B cell (primary cell): ENCODE data around the gene MAEA. TPM values are rescaled to one million over a fixed set of nuclear protein-coding genes. Genes with fewer than 3 reads are reported as not detected.

Experiments used
- ATAC-seq: fragments of 200-7000 bp; cut with Tn5 transposase; one replicate; pipeline ENCODE4 v1.10.0; 2021; ENCODE audit warnings: low read depth, mild to moderate bottlenecking, moderate number of reproducible peaks, moderate library complexity
- CTCF ChIA-PET: fragments of 350-600 bp; sonication (Branson Sonifier 250); formaldehyde crosslinking; loops from one replicate; lab custom pipeline; 2021; ENCODE audit warnings: antibody characterized with exemption, inconsistent platforms; lab: Charles Lee
- POLR2A ChIA-PET: fragments of 350-600 bp; sonication (Branson Sonifier 250); formaldehyde crosslinking; loops from one replicate; lab custom pipeline; 2021; ENCODE audit warnings: antibody characterized with exemption; lab: Charles Lee
- DNase-seq: peaks from one replicate; pipeline ENCODE4 v3.0.0; 2013
- H2AFZ ChIP-seq: 2 replicates; pipeline ENCODE4 v1.6.1; 2012; ENCODE audit warnings: mild to moderate bottlenecking, low read depth, low read length; ENCODE audit not compliant: insufficient read depth, poor library complexity, severe bottlenecking
- H3K27ac ChIP-seq, 2 donors: 1 replicate in 1 of 2; 2 replicates in 1 of 2; pipeline ENCODE4 v1.5.1; 2012 to 2013; ENCODE audit warnings: low read length in 2 of 2, mild to moderate bottlenecking in 2 of 2, moderate library complexity in 1 of 2
- H3K27me3 ChIP-seq, 4 experiments: fragments of 200-600 bp in 1 of 4; sonication (generic) in 1 of 4; replicated peaks in 1 of 4; 1 replicate in 2 of 4; 2 replicates in 2 of 4; pipeline versions ENCODE4 v1.6.1 to v1.7.0; 2013 to 2016; ENCODE audit warnings: low read length in 3 of 4, mild to moderate bottlenecking in 2 of 4, mixed read lengths in 1 of 4, moderate library complexity in 1 of 4; ENCODE audit not compliant: insufficient read depth in 4 of 4, control insufficient read depth in 3 of 4; ENCODE audit errors: control extremely low read depth in 1 of 4
- H3K36me3 ChIP-seq, 2 experiments: replicated peaks in 1 of 2; 1 replicate in 1 of 2; 2 replicates in 1 of 2; pipeline versions ENCODE4 v1.6.1 to v1.7.1; 2013; ENCODE audit warnings: low read length in 1 of 2; ENCODE audit not compliant: insufficient read depth in 2 of 2, control insufficient read depth in 1 of 2; ENCODE audit errors: control extremely low read depth in 1 of 2, extremely low read depth in 1 of 2
- H3K4me1 ChIP-seq, 2 donors: fragments of 200-600 bp in 1 of 2; sonication (generic) in 1 of 2; 1 replicate in 1 of 2; 2 replicates in 1 of 2; pipeline versions ENCODE4 v1.5.1 to v1.6.1; 2013 to 2017; ENCODE audit warnings: low read length in 2 of 2; ENCODE audit not compliant: control insufficient read depth in 2 of 2, insufficient read depth in 2 of 2
- H3K4me2 ChIP-seq: replicated peaks from 2 replicates; pipeline ENCODE3; 2012; ENCODE audit warnings: mild to moderate bottlenecking, low read depth, low read length; ENCODE audit not compliant: poor library complexity, severe bottlenecking
- H3K4me3 ChIP-seq, 5 experiments: fragments of 200-600 bp in 1 of 5; sonication (generic) in 1 of 5; 1 replicate in 3 of 5; 2 replicates in 2 of 5; pipeline versions ENCODE4 v1.5.1 to v1.7.0; 2011 to 2016; ENCODE audit warnings: low read length in 4 of 5, mild to moderate bottlenecking in 4 of 5, low read depth in 2 of 5, control low read depth in 1 of 5, moderate library complexity in 1 of 5; ENCODE audit not compliant: insufficient read depth in 1 of 5; ENCODE audit errors: control extremely low read depth in 1 of 5, extremely low read depth in 1 of 5
- H3K79me2 ChIP-seq: fragments of 200-600 bp; sonication (generic); one replicate; pipeline ENCODE4 v1.6.0; 2016; ENCODE audit warnings: low read length; ENCODE audit not compliant: control insufficient read depth, insufficient read depth
- H3K9ac ChIP-seq: fragments of 200-600 bp; sonication (generic); 2 replicates; pipeline ENCODE4 v1.6.1; 2017; ENCODE audit warnings: mild to moderate bottlenecking, low read length, moderate library complexity
- H3K9me3 ChIP-seq, 3 donors: one replicate each; pipeline versions ENCODE4 v1.6.1 to v1.7.1; 2013; ENCODE audit warnings: low read length in 2 of 3; ENCODE audit not compliant: control insufficient read depth in 2 of 3, insufficient read depth in 1 of 3; ENCODE audit errors: control extremely low read depth in 1 of 3
- H4K20me1 ChIP-seq: 2 replicates; pipeline ENCODE4 v1.6.0; 2012; ENCODE audit warnings: mild to moderate bottlenecking, low read length; ENCODE audit not compliant: insufficient read depth, control insufficient read depth, poor library complexity, severe bottlenecking
- H3K27ac Mint-ChIP-seq: one replicate; pipeline ENCODE4 v1.8.0; 2021; ENCODE audit warnings: mixed read lengths
- H3K27me3 Mint-ChIP-seq: one replicate; pipeline ENCODE4 v1.8.0; 2021; ENCODE audit warnings: mixed read lengths
- H3K4me1 Mint-ChIP-seq: one replicate; pipeline ENCODE4 v1.8.0; 2021; ENCODE audit warnings: mixed read lengths
- H3K4me3 Mint-ChIP-seq: one replicate; pipeline ENCODE4 v1.8.0; 2021; ENCODE audit warnings: mixed read lengths
- H3K9me3 Mint-ChIP-seq: one replicate; pipeline ENCODE4 v1.8.0; 2022; ENCODE audit warnings: mixed read lengths; ENCODE audit not compliant: insufficient read depth
- CTCF ChIP-seq: fragments of 200-600 bp; IDR thresholded peaks from one replicate; pipeline ENCODE4 v1.8.0; 2022; ENCODE audit warnings: antibody characterized with exemption, mild to moderate bottlenecking
- EZH2 ChIP-seq: IDR thresholded peaks from 2 replicates; pipeline ENCODE4 v1.6.1; 2012; ENCODE audit warnings: borderline replicate concordance, low read depth, mild to moderate bottlenecking, moderate library complexity, low read length; ENCODE audit not compliant: insufficient read depth, poor library complexity, severe bottlenecking
- WGBS: methylation state at CpG from one replicate; pipeline ENCODE4 v1.1.5; 2013; ENCODE audit warnings: missing lambda C conversion rate; ENCODE audit not compliant: insufficient coverage; 5-methylcytosine and 5-hydroxymethylcytosine counted together
- intact Hi-C: fragments of 100-400 bp; cut with micrococcal nuclease; formaldehyde crosslinking; loops from one replicate; pipeline ENCODE4 v1.10.0; 2022
- polyA plus RNA-seq: library from polyadenylated mRNA; depleted of rRNA; stranded (reverse); fragments of >200 nt; gene quantifications from 2 replicates; pipeline ENCODE4 v1.2.3, GENCODE V29; 2012
- total RNA-seq, 2 donors: library from RNA; stranded (reverse); fragments of 120-200 nt in 1 of 2; gene quantifications; 1 replicate in 1 of 2; 2 replicates in 1 of 2; pipeline versions ENCODE4 v1.2.3 to v1.2.4, GENCODE V29; 2013 to 2022

The MAEA gene
- total and polyA plus RNA-seq, 2 donors (not counting 1 experiment from before 2014, with no cell fraction given), result 106 to 107 TPM

GRCh38 chr4:1359976-1360375 lies 70.3 kb downstream of the MAEA start:
- TF ChIP-seq EZH2 (no peak), CTCF (no peak)
- POLR2A ChIA-PET, result no interaction called here
- intact Hi-C loops, result no loop called here
- Mint-ChIP-seq H3K9me3 (no peaks in the 10 kb centered on the region), H3K27ac (no peak overlapping the region), H3K4me1 (peaks cover 2% of the 10 kb centered on the region), H3K27me3 (no peaks in the 10 kb centered on the region), H3K4me3 (no peak overlapping the region)
- Histone ChIP-seq H3K4me3 (no peak overlapping the region), H2AFZ (no peak overlapping the region), H3K36me3 (peaks cover 0 to 17% of the 10 kb centered on the region in 2 experiments), H3K27ac (no peak overlapping the region), H3K79me2 (no peaks in the 10 kb centered on the region), H3K9me3 (no peaks in the 10 kb centered on the region), H3K4me2 (no peak overlapping the region), H4K20me1 (no peaks in the 10 kb centered on the region), H3K27me3 (no peaks in the 10 kb centered on the region), H3K9ac (no peak overlapping the region), H3K4me1 (no peaks in the 10 kb centered on the region)
- CTCF ChIA-PET, result interaction anchor here (1.5 kb wide), 1 partner anchor 227 kb away, joined by 4 read pairs; no protein-coding TSS in a partner anchor
- WGBS, result 94% methylated on average over 16 of the region's 16 CpGs
- ATAC-seq (no peak), DNase-seq (no peak)

DNA sequence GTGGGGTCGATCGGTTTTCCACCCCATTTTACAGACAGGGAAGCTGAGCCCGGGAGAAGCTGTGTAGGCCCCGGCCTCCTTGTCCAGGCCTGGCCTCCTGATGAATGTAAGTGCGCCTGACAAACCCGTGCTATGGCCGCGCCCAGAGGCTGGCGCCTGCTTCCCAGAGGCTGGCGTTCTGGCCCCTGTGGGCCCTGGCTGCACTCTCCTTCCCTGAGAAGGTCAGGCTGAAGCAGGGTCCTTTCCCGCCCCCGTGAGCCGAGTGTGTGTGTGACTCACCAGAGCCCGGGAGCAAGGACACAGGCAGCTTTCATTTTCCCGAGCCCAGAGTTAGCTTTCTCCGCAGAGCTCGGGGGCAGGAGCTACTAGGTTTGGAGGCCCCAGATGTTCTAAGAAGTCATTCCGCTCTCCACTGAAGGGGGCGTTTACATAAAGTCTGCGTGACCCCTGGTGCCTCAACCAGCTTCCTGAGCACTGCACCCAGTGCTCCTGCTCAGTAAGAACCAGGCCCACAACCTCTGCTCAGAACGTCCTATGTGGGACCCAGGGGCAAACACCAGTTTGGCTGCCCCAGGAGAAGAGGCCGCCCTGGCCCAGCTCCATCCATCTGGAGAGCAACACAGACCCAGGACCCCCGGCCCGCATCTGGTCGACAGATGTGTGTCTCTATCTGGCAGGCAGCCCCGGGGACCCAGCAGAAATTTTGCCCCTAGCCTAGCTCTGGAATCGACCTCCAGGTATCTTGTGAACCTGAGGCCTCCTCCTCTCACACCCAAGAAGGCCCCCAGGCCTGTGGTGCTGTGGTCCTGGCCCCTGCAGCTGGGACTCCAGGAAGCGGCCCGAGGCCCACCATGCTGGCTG lies 71.0 kb downstream of the MAEA start:
- no peaks in the 10 kb centered on the region for H3K79me2 ChIP-seq
- ATAC-seq (no peak), DNase-seq (no peak)
- no peak overlapping the region for H3K9ac ChIP-seq
- H4K20me1 ChIP-seq, result no peaks in the 10 kb centered on the region
- ChIA-PET POLR2A (no interaction called here), CTCF (interaction anchor here (1.5 kb wide), 1 partner anchor 228 kb away, joined by 4 read pairs; no protein-coding TSS in a partner anchor)
- H3K4me3 ChIP-seq, result no peak overlapping the region
- Mint-ChIP-seq H3K4me1 (peaks cover 2% of the 10 kb centered on the region), H3K4me3 (no peak overlapping the region), H3K27me3 (no peaks in the 10 kb centered on the region), H3K27ac (no peak overlapping the region), H3K9me3 (no peaks in the 10 kb centered on the region)
- H3K4me1 ChIP-seq, result no peaks in the 10 kb centered on the region
- WGBS, result 94% methylated on average over 29 of the region's 29 CpGs
- no peak overlapping the region for H3K4me2 ChIP-seq
- TF ChIP-seq CTCF, result no peak
- TF ChIP-seq EZH2, result no peak
- H3K27ac ChIP-seq, result no peak overlapping the region
- H3K9me3 ChIP-seq, result no peaks in the 10 kb centered on the region
- H3K27me3 ChIP-seq, result no peaks in the 10 kb centered on the region
- peaks cover 0 to 13% of the 10 kb centered on the region in 2 experiments for H3K36me3 ChIP-seq
- intact Hi-C loops, result no loop called here
- H2AFZ ChIP-seq, result no peak overlapping the region
